ENCODE results near the gene TRIM14.

The TRIM14 gene

DNA sequence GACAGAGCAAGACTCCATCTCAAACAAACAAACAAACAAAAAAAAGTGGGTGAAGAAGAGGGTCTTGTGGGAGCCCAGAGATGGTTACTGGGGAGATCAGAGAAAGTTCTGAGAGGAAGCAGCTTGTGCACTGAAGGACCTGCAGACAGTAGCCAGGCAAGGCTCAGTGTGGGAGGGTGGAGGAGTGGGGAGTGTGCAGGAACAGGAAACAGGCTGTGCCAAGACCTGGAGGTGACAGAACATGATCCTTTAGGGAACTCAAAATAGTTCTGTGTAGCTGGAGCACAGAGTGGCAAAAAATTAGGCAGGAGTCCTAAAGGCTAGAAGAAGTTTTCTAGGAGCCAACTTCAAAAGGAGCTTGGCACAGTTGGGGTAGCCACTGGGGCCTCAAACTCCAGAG, 81.7 kb downstream of the TRIM14 start:
- TF ChIP-seq, protein P1, sequence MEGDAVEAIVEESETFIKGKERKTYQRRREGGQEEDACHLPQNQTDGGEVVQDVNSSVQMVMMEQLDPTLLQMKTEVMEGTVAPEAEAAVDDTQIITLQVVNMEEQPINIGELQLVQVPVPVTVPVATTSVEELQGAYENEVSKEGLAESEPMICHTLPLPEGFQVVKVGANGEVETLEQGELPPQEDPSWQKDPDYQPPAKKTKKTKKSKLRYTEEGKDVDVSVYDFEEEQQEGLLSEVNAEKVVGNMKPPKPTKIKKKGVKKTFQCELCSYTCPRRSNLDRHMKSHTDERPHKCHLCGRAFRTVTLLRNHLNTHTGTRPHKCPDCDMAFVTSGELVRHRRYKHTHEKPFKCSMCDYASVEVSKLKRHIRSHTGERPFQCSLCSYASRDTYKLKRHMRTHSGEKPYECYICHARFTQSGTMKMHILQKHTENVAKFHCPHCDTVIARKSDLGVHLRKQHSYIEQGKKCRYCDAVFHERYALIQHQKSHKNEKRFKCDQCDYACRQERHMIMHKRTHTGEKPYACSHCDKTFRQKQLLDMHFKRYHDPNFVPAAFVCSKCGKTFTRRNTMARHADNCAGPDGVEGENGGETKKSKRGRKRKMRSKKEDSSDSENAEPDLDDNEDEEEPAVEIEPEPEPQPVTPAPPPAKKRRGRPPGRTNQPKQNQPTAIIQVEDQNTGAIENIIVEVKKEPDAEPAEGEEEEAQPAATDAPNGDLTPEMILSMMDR (conservative IDR thresholded peaks at IDR 0.05), result no peak
- peak overlapping the region; percentile 33 for H3K27ac ChIP-seq

DNA sequence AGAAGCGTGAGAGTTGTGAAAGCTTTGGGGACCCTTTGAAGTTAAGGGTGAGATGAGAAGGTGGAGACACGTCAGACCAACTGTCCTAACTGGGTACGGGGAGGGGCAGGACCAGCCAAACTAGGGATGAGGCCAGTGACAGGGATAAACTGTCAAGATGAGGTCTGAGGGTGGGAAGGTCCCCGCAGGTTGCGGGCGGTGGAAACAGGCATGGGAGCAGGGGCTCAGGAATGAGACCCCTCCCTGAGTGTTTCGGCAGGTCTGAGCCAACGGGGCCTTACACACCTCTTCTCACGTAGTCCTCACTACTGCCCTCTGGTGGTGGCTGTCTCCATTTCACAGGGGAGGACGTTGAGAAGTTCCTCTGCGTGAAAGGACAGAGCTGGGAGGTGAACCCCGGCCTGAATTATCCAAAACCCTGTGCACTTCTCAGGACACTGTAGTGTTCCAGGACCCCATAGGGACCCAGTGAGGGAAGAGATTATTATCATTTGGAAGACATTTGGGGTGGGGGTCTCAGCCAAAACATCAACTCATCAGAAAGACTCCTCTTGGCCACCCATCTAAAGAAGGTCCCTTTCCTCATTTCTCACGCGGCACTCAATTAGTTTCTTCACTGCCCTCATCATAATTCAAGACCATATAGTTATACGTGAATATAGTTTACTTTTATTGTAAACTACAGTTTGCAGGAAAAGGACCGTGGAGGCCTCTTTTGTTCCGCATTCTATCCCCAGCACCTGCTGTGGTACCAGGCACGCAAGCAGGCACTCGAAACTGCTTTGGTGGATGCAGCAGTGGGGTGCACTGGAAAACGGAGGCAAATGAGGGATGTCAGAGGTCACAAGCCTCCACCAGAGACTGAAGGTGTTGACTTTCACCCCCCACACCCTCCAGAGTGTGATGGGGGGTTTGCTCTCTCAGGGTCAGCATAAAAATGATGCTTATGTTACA, 84.2 kb downstream of the TRIM14 start:
- TF ChIP-seq, protein P1 (conservative IDR thresholded peaks at IDR 0.05), result peak; percentile 79
- no peak overlapping the region for H3K27ac ChIP-seq

DNA sequence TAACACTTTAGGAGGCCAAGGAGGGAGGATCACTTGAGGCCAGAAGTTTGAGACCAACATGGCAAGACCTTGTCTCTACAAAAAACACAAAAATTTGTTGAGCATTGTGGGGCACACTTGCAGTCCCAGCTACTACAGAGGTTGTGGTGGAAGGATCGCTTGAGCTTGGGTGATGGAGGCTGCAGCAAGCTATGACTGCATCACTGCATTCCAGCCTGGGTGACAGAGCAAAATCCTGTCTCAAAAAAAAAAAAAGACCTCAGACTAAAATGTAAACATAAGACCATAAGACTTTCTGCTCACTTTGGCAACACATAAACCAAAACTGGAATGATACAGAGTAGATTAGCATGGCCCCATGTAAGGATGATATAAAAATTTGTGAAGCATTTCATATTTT, 87.1 kb downstream of the TRIM14 start:
- TF ChIP-seq, protein P1 (conservative IDR thresholded peaks at IDR 0.05), result no peak
- H3K27ac ChIP-seq, result no peak overlapping the region

DNA sequence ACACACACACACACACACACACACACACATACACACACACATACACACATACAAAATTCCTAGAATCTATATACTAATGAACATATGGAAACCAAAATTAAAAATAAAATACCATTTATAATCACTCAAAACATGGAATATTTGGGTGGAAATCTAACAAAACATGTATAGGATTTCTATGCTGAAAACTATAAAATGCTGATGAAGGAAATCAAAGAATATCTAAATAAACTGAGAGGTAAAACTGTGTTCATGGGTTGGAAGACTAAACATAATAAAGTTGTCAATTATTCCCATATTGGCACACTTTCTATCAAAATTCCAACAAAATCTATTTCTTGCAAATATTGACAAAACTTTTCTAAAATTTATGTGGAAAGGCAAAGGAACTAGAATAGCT, 87.9 kb downstream of the TRIM14 start:
- no peak overlapping the region for H3K27ac ChIP-seq
- TF ChIP-seq, protein P1 (conservative IDR thresholded peaks at IDR 0.05), result no peak

GRCh38 chr9:98024702-98025101, 94.3 kb downstream of the TRIM14 start:
- TF ChIP-seq, protein P1 (conservative IDR thresholded peaks at IDR 0.05), result no peak

DNA sequence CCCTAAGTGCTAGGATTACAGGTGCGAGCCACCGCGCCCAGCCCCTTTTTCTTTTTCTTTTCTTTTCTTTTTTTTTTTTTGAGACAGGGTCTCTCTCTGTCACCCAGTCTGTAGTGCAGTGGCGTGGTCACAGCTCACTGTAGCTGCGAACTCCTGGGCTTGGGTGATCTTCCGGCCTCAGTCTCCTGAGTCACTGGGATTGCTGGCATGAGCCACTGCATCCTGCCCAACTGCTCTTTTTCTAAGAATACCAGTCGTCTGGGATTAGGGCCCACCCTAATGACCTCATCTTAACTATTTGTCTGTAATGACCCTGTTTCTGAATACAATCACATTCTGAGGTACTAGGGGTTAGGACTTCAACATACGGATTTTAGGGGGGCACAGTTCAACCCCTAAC, 96.6 kb downstream of the TRIM14 start:
- TF ChIP-seq, protein P1 (conservative IDR thresholded peaks at IDR 0.05), result no peak
- H3K27ac ChIP-seq, result no peak overlapping the region

More at GRCh38 chr9:98024702-98025101, 94.3 kb downstream of the TRIM14 start:
- no peak overlapping the region for H3K27ac ChIP-seq

- no peak overlapping the region for H3K27ac ChIP-seq
- TF ChIP-seq, protein P1 (conservative IDR thresholded peaks at IDR 0.05), result no peak
Measured at GRCh38 chr9:98021306-98022040, 97.5 kb downstream of the TRIM14 start.

Data from VCaP (cell line).